HG03432 (cell line): Measurements from ENCODE around the gene EIF4B.

Experiments used
- ATAC-seq: cut with Tn5 transposase; IDR thresholded peaks from one replicate; pipeline ENCODE4 v1.9.1; 2021; ENCODE audit warnings: mild to moderate bottlenecking, moderate library complexity; ENCODE audit not compliant: unreplicated experiment

EIF4B gene

DNA sequence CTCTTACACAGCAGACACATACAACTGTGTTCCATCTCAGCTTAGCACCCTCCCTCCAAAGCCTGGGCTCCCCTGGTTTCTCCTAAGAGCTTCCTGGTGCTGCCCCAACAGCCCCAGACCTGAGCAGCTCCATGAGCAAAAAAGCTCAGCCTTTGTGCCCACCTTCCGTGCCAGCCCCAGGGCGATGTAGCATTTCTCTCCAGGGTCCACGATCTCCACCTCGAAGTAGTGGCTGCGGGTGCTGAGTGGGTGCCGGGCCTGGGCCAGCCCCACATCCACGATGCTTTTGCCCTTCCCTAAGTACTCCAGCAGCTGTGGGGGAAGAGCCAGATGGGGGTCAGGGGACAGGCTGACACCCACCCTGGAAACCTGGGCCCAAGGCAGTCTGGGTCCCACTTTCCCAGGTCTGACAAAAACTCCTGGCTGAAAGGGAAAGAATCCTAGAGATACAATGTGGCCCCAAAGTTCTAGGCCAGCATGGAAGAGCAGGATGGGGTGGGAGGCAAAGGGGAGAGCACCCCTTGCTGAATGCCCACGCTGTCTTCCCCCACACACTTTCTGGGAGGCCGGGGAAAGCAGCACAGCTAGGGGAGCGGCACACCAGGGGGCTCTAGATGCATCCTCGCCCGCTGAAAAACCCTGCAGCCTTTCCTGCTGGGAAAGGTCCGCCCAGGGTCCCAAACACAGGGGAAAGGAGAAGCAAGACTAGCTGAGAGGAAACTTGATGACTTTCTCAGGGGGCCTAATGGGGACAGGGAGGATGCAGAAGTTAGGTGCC lies 61.9 kb downstream of the EIF4B start:
- ATAC-seq = no peak

DNA sequence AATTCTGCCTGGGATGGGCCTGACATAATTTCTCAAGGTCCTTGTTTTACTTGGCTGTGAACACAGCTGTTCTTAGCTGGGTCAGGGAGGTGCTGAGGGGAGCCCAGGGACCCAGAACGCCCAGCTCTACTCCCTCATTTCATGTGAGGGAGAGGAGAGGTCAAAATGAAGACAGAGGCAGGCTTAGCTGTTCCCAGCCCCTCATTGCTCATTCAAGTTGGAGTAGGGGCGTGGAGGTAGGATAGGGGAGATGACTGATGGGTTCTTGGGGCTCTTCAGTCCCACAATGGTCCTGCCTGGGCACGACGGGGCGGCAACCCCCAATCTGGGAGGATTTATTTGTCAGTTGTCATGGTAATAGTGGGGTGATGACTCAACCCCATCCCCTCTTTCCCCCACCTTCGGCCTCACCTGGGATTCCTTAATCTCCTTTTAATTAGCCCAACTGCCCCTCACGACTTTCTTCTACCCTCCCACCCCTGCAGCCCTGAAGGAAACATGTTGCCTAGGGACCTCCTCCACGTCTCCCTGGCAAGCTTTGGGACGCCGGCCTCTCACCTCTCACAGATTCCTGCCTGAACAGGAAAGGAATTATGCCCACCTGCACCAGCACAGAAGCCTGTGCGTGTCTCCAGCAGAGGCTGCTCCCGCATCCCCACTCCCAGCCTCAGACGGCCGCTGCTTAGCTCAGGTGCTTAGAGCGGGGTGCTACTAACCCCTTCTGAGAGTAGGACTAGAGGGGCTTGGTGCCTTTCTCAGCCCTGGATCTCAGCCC lies 62.7 kb downstream of the EIF4B start:
- no peak for ATAC-seq

DNA sequence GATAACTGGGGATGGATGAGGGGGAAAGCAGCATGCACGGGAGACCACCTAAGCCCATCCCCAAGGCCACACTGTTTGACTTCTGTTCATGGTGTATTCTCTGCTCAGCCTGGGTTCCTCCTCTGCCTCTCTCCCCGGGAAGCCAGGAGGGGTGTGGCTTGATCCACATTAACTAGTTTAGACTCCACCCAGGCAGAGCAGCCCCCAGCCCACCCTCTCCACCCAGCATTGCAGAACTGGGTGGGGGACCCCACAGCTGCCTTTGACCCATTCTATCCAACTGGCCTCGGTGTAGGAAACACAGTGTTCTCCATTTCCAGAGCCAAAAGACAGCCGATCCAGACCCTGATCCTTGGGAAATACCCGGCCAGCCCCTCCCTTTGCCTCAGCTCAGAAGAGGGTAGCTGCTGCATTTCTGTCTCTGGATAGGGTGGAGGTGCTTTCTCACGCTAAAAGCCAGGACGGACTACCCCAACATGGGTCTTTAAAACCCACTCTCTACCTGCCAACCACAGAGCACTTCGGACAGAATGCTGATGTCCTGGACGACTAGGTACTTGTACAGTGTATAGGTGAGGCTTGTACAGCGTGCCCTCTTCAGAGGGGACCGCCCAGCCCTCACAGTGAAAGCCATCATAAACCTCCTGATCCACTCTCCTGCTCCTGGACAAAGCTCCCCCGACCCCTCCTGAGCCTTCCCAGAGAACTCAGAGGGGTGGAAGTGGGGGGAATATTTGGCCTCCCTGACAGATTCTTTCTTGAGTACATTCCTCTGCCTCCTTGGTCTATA lies 63.6 kb downstream of the EIF4B start:
- no peak for ATAC-seq

DNA sequence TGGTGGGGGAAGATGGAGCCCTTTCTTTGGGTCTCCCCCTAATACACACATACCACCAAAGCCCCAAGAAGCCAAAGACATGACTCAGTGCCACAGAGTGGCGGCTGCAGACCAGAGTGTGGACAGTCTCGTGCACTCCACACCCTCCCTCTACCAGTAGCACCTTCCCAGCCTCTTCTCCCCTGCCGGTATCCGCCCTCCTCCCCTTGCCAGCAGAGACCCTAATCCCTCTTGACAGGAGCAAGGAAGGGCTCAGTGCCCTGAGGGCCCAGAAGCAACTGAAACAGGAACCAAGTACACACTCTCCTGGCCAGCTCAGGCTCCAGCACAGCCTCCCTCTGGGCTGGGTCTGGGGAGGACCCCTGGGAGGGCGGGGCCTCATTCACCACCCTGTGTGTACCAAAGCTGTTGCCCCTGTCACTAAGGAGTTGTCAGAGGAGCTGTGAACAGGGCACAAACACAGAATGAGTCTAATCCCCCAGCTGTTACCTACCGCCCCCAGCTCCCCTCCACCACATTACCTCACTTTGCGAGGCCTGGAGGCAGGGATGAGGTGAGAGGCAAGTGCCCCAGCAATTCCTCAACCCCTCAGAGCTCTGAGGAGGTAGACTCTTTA lies 64.7 kb downstream of the EIF4B start:
- no peak for ATAC-seq

DNA sequence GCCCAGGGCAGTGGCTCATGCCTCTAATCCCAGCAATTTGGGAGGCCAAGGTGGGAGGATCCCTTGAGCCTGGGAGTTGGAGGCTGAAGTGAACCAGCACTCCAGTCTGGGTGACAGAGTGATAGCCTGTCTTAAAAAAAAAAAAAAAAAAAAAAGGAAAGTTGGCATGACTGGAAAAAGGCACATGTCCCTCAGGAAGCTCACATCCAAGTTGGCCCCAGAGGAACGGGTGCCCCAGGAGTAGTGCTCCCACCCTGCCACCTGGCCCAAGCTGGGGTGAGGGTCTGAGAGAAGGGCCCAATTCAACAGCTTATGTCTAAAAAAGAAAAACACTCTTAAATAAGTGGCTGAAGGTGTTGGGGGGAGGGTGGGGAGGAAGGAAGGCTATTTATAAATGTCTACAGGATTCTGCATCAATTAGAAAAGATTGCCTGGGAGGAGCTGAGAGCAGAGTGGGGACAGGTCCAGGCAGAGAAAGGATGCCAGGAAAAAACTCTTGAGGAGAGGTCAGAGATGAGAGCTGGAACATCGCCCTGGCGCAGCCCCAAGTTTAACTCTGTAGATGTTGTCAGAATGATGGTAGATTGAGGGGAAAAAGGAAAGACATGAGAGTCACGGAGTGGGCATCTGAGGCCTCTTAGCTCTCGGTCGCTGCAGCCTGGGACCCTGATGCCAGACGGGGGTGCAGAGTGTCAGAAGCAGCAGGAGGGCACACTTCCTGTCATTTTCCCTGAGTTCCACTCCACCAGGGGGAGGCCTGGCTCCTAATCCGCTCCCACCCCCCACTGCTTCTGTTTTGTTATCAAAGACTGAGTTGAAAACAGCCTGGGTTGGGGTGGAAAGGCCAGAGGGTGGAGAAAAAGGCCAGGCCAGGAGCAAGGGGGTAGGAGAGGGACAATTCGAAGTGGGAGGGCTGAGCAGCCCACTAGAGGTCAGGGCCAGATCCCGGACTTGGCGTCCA lies 65.6 kb downstream of the EIF4B start:
- no peak for ATAC-seq

DNA sequence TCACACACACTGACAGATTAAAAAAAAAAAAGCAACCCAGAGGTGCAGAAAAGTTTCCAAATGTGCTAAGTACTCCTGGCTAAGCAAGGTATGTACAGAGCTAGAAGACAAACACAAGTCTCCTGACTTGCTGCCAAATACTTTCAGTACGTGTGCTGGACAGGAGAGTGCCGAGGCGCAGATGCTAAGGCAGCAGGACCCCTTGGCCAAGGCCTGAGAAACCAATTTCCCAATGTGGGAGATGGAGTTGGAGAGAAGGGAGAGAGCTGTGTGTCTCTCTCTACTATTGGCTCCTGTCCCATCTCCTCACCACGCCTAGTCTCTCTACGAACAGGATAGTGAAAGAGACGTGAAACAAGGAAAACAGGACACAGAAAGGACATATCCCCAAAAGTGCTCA lies 67.6 kb downstream of the EIF4B start:
- ATAC-seq = no peak

DNA sequence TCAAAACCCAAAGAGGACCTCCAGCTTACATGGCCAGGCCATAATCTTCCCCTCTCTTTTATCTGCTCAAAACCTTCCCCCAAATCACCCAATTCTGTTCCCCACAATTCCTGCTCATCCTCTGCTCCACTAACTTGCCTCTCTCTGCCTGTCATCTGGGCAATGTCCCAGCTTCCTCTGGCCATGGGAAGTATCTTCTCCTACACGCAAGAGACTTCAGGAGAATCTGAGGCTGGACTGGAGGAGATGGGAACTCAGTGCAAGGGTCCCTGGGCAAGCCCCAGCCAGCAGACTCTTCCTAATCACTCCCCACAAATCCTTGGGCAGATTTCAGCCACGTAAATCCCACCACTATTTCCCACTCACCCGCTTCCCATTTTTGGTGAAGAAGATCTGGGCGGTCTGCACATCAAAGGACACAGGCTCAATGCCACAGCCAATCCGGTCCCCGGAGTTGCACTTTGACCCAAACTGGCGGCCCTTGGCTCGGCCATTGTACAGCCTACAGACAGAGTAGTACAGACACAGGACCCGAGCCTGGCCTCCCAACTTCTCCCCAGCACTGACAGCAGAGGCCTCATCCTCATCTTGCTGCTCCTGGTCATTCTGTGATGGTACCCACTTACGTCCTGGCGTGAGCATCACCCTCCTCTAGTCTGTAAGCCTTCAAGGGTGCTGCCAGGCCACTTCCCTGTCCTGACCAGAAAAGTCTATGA lies 68.2 kb downstream of the EIF4B start:
- no peak for ATAC-seq

DNA sequence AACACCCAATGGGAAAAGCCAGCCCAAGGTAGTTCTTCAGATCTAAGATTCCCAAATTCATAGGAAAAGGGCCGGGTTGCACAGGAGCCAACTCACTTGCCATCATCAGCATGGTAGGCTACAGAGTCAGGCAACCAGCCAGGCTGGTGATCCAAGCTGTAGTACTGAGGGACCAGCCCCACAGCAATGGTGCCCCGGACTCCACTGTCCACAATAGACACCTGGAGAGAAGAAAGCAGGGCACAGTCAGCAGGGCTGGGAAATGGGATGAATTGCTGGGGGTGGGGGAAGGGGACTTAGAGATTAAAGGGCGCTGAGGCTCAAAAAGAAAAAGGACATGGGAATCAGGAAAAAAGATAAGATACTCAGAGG lies 68.7 kb downstream of the EIF4B start:
- no peak for ATAC-seq

DNA sequence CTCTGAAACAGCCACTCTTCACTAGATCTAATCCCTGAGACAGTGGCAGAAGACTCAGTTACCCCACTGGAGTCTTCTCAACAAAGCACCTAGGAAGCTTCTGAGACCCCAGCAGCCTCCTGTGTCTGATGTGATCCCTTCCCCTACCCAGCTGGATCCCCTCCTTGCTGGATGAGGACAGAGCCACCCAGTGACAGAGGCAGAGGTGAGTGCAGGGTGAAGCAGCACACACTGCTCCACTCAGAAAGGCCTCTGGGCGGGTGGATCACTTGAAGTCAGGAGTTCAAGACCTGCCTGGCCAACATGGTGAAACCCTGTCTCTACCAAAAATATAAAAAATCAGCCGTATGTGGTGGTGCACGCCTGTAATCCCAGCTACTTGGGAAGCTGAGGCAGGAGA lies 70.2 kb downstream of the EIF4B start:
- no peak for ATAC-seq

DNA sequence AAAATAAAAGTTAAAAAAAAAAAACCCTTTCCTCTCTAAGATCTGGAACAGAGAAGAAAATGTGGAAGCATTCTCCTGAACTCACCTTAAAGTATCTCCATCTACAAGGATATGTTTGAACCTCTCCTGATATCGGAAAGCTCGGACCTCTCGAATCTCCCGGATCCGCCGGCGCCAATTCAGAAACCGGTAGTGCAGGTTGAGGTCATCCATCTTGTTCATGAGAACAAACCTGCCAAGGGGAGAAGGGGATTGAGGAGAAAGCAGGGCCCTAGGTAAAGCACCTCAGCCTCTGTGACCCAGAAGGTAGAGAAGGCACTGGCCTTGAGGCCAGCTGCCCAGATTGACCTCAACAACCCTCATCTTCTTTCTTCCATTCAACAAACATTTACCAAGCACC lies 70.8 kb downstream of the EIF4B start:
- ATAC-seq = no peak

DNA sequence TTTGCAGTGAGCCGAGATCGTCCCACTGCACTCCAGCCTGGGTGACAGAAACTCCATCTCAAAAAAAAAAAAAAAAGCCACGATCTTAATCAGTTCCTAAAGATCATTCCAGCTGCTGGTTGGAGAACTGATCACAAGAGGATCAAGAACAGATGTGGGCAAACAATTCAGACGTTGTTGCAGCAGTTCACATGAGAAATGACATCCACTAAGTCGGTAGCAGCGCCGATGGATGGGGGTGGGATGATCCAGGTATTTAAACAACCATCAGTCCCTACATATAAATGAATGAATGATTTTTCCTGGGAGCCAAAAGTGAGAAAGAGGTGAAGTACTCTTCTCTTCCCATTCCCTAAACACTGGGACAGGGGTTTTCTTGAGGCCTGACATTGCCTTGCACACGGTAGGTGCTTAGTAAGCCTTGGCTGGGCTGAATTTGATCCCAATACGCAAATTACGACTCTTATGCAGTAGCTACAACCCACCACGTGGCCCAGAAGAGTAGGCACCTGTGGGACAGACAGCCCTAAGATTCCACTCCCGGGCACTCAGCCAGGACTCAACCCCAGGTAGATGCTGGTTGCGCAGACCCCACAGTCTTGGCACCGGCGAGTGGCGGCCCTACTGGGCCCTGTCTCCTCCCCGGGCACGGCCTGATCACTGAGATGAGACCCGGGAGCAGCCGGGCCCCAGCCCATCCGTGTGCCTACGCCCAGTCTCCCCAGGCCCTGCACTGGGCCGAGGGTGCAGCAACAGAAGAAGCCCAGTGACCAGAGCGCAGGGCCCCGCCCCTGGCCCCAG lies 72.4 kb downstream of the EIF4B start:
- ATAC-seq = no peak

DNA sequence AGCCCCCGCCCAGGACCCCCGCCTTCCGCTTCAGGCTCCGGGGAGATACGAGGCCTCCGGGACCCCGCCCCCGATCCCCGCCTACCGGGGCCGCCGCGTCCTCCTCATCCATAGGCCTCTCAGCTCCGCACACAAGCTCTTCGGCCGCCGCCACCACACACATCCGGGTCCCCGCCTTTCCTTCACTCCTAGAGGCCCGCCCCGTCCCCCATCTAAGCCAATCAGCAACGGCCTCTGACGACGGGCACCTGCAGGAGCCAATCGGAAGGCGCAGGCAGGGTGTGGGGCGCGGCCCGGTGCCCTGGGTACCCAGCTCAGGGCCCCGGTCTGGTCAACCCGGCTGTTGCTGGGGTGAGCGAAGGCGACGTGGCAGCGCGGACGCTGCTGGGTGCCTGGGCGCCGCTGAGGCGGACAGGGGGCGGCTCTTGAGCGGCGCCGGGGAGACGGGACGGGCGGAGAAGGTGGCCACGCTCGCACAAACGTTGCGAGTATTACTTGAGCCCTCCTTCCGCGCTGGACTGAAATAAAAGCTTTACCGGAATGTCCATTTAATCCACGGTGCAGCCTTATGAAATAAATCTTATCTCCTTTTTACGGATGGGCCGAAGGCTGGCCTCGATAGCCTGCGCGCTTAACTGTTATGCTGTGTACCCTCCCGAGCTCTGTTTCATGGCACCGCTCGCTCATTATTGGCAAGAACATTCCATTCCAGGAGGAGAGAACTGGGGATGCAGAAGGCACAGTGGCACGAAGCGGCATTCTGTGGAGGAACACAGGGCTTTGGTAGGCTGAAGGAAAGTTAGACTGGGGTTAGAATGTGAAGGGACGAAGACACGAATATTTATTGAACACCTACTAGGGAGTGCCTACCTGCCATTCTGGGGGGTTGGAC lies 73.2 kb downstream of the EIF4B start, which contains the start of gene SPRYD3:
TSS of gene SPRYD3 (minus strand) at position 165 of the 892 bp plus-strand sequence. CDS start at position 108, 57 bp downstream.
- ATAC-seq = peak; percentile 99

DNA sequence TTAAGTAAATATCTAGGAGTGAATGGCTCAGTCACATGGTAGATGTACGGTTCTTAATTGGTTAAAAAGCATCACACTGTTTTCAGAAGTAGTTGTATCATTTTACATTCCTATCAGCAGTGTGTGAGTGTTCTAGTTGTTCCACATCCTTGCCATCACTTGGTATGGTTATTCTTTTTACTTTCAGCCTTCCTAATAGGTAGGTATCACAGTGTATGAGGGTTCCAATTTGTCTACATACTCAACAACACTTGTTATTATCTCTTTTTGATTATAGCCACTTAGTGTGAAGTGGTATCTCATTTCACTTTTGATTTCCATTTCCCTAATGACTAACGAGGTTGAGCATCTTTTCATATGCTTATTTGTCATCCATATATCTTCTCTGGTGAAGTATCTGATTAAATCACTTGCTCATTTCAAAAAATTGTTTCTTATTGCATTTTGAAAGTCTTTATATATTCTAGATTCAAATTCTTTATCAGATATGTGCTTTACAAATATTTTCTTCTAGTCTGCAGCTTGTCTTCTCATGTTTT lies 76.5 kb downstream of the EIF4B start:
- ATAC-seq = no peak

DNA sequence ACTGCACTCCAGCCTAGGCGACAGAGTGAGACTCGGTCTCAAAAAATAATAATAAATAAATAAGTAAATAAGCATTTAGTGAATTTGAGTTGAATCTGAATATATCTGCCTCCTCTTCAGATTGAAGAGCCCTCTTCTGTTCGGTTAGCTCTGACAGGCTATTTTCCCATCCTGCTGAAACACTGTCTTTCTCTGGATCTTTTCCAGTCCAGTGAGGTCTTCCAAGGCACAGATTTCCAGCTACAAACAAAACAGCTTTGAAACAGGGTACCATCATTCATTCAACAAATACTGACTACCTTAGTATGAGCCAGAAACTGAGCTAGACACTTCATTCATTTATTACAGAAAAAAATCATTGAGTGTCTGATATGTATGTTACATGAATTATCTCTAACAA lies 80.1 kb downstream of the EIF4B start:
- ATAC-seq = no peak

DNA sequence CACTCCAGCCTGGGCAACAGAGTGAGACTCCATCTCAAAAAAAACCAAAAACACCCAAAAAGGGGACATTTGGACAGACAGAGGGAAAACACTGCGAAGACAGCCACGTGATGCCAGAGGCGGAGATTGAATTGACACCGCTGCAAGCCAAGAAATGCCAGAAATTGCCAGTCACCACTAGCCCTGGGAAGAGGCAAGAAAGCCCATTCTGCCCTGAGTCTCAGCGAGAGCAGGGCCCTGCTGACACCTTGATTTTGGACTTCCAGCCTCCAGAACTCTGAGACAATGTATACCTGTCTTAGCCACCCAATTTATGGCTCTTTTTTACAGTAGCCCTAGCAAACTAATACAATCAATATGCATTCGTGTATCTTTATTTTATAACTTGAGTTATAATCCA lies 83.8 kb downstream of the EIF4B start:
- ATAC-seq = no peak

DNA sequence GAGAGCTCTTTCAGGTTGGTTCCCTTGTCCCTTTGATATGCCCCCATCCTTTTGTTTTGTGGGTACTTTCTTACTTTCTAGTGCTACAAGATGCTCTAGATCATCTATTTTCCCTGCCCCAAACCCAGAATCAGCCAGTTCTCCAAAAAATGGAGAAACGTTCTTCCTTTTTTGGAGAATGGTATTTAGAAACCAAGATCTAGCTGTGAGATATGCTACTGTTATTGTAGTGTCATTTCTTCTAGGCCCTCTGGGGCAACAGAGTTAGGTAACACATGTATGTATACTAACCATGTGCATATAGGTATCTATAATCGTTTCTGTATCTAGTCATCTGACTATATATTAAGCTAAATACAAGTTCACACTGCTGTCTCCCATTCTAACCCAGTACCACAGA lies 84.3 kb downstream of the EIF4B start:
- ATAC-seq = no peak

DNA sequence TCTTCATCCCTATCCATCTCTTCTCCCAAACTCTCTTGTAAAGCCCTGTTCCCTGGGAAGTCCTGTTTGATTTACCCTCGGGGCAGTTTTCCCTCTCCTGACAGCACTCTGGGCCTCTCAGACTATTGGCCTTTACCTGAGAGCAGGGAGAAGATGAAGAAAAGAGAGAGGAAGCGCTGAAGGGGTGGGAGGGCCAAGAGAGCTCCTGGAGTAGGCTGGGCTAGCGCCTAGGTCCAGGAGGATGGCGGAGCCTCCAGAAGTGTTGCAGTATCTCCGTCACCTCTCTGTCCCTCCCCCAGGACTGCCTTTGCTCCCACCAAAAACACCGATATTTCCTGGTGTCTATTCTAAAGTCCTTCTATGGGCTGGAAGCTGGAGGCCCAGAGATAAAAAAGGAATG lies 85.5 kb downstream of the EIF4B start:
- no peak for ATAC-seq
